H1 (cell line): ENCODE results near the gene CD300E.
"Not testable (repeated sequence)": the region's sequence is repeated elsewhere in the genome, so short reads cannot be mapped to it uniquely, and the experiment has no call there.

Source experiments
- ATF2 ChIP-seq: IDR thresholded peaks from 2 replicates; pipeline ENCODE4 v1.6.1; 2012; ENCODE audit warnings: low read length, inconsistent platforms
- CHD1 ChIP-seq: IDR thresholded peaks from 2 replicates; pipeline ENCODE4 v1.6.1; 2012; ENCODE audit warnings: low read depth, low read length, improper control_type of control experiment
- CTCF ChIP-seq, 3 experiments: IDR thresholded peaks; 1 replicate in 2 of 3; 2 replicates in 1 of 3; pipeline versions ENCODE4 v1.5.1 to v1.6.1; 2011; ENCODE audit warnings: low read length in 3 of 3, mild to moderate bottlenecking in 3 of 3, inconsistent platforms in 2 of 3, low read depth in 1 of 3, moderate library complexity in 1 of 3; ENCODE audit not compliant: insufficient read depth in 1 of 3; ENCODE audit errors: control extremely low read depth in 1 of 3
- EP300 ChIP-seq, 2 experiments: IDR thresholded peaks; 1 replicate in 1 of 2; 2 replicates in 1 of 2; pipeline ENCODE4 v1.6.1; 2011 to 2012; ENCODE audit warnings: low read depth in 2 of 2, low read length in 2 of 2, mild to moderate bottlenecking in 2 of 2, borderline replicate concordance in 1 of 2, inconsistent platforms in 1 of 2, moderate library complexity in 1 of 2
- EZH2 ChIP-seq: fragments of 200-600 bp; sonication (generic); IDR thresholded peaks from 2 replicates; pipeline ENCODE4 v1.7.1; 2012; ENCODE audit warnings: low read depth, mild to moderate bottlenecking, moderate library complexity, low read length, inconsistent platforms; ENCODE audit not compliant: severe bottlenecking
- HDAC2 ChIP-seq, 2 experiments: fragments of 300-600 bp in 1 of 2; sonication (generic) in 1 of 2; IDR thresholded peaks; 2 replicates each; pipeline ENCODE4 v1.6.1; 2011 to 2012; ENCODE audit warnings: low read depth in 2 of 2, low read length in 2 of 2, mild to moderate bottlenecking in 2 of 2, moderate library complexity in 2 of 2, borderline replicate concordance in 1 of 2, inconsistent platforms in 1 of 2
- MAX ChIP-seq: IDR thresholded peaks from 2 replicates; pipeline ENCODE4 v1.6.1; 2012; ENCODE audit warnings: inconsistent platforms
- PHF8 ChIP-seq: fragments of 200-600 bp; sonication (generic); conservative IDR thresholded peaks from 2 replicates; pipeline ENCODE4 v1.7.1; 2012; ENCODE audit warnings: low read depth, mild to moderate bottlenecking, inconsistent platforms, low read length, moderate library complexity
- POLR2A ChIP-seq, 2 experiments: IDR thresholded peaks; 1 replicate in 1 of 2; 2 replicates in 1 of 2; pipeline ENCODE4 v1.6.1; 2011; ENCODE audit warnings: low read depth in 2 of 2, low read length in 2 of 2, mild to moderate bottlenecking in 2 of 2; ENCODE audit errors: control extremely low read depth in 1 of 2
- POLR2AphosphoS5 ChIP-seq: IDR thresholded peaks from 2 replicates; pipeline ENCODE4 v1.6.1; 2011; ENCODE audit warnings: low read depth, low read length
- SP1 ChIP-seq: IDR thresholded peaks from 2 replicates; pipeline ENCODE4 v1.6.1; 2011; ENCODE audit warnings: low read depth, low read length
- SP4 ChIP-seq: IDR thresholded peaks from 2 replicates; pipeline ENCODE4 v1.6.1; 2012; ENCODE audit warnings: low read length, inconsistent platforms
- TAF1 ChIP-seq: IDR thresholded peaks from 2 replicates; pipeline ENCODE4 v1.6.1; 2011; ENCODE audit warnings: mild to moderate bottlenecking, low read depth, low read length

- TF ChIP-seq SP4; CTCF (IDR thresholded peaks at IDR 0.05; ENCODE audit: control extremely low read depth in 1 of 3, insufficient read depth in 1 of 3, low read depth in 1 of 3, low read length in 3 of 3); EZH2; PHF8; ATF2; TAF1; POLR2A (IDR thresholded peaks at IDR 0.05; ENCODE audit: control extremely low read depth in 1 of 2, low read depth in 2 of 2, low read length in 2 of 2); POLR2AphosphoS5; SP1; CHD1; MAX; HDAC2 (IDR thresholded peaks at IDR 0.05; ENCODE audit: borderline replicate concordance in 1 of 2, low read depth in 2 of 2, low read length in 2 of 2); EP300 (IDR thresholded peaks at IDR 0.05; ENCODE audit: borderline replicate concordance in 1 of 2, low read depth in 2 of 2, low read length in 2 of 2): not testable (repeated sequence)
Observed at GRCh38 chr17:74636541-74637085, 13.1 kb upstream of the CD300E start.
